ENCODE data around the gene AFF3.

DNA sequence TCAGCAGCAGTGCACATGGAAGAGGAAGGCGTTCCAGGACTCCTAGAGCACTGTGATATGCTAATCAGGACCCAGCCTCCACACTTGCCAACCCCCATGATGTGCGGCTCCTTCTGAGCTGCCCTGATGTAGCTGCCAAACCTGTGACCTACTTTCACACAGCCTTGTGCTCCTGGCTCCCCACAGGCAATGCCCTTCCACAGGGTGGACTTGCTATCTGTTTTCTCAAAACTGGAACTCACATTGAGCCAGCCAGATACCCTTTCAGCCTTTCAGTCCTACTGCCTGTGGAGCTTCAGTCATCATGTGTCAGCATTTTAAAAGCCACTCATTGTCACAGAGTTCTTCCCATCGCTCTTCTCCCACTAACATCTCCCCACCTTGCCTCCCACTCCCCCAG, 181.6 kb downstream of the AFF3 start:
- TF ChIP-seq RAD21 (IDR thresholded peaks at IDR 0.05 in 1 of 2, conservative IDR thresholded peaks at IDR 0.05 in 1 of 2; ENCODE audit: low read depth in 2 of 2, low read length in 2 of 2) (no peak), EZH2 (IDR thresholded peaks at IDR 0.05; ENCODE audit: low read depth, low read length, severe bottlenecking) (no peak)
- TF ChIP-seq, protein P1, sequence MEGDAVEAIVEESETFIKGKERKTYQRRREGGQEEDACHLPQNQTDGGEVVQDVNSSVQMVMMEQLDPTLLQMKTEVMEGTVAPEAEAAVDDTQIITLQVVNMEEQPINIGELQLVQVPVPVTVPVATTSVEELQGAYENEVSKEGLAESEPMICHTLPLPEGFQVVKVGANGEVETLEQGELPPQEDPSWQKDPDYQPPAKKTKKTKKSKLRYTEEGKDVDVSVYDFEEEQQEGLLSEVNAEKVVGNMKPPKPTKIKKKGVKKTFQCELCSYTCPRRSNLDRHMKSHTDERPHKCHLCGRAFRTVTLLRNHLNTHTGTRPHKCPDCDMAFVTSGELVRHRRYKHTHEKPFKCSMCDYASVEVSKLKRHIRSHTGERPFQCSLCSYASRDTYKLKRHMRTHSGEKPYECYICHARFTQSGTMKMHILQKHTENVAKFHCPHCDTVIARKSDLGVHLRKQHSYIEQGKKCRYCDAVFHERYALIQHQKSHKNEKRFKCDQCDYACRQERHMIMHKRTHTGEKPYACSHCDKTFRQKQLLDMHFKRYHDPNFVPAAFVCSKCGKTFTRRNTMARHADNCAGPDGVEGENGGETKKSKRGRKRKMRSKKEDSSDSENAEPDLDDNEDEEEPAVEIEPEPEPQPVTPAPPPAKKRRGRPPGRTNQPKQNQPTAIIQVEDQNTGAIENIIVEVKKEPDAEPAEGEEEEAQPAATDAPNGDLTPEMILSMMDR (IDR thresholded peaks at IDR 0.05; ENCODE audit: control extremely low read depth in 1 of 3, insufficient read depth in 1 of 3, low read depth in 1 of 3, low read length in 3 of 3), result no peak
